CD14-positive monocyte (primary cell): ENCODE results near the gene MAPK14. TPM values are rescaled to one million over a fixed set of nuclear protein-coding genes. Genes with fewer than 3 reads are reported as not detected.
A peak's percentile ranks its signal among the peaks of the same experiment; 100 is the strongest.

Experiments used
- DNase-seq, 3 donors: peaks; one replicate each; pipeline ENCODE4 v3.0.0-alpha.2; 2011 to 2022
- H2AFZ ChIP-seq: 2 replicates; pipeline ENCODE4 v1.6.0; 2012; ENCODE audit warnings: mild to moderate bottlenecking, low read depth, low read length, inconsistent platforms; ENCODE audit not compliant: insufficient read depth, poor library complexity, severe bottlenecking
- H3K27ac ChIP-seq, 2 donors: 1 replicate in 1 of 2; 2 replicates in 1 of 2; pipeline ENCODE4 v1.5.1; 2012 to 2013; ENCODE audit warnings: low read length in 2 of 2, control low read depth in 1 of 2, inconsistent platforms in 1 of 2, low read depth in 1 of 2, mild to moderate bottlenecking in 1 of 2
- H3K27me3 ChIP-seq, 2 donors: one replicate each; pipeline versions ENCODE4 v1.6.0 to v1.6.1; 2011 to 2013; ENCODE audit warnings: low read length in 2 of 2; ENCODE audit not compliant: control insufficient read depth in 2 of 2, insufficient read depth in 2 of 2
- H3K36me3 ChIP-seq, 2 donors: replicated peaks in 1 of 2; 1 replicate in 1 of 2; 2 replicates in 1 of 2; pipeline versions ENCODE4 v1.5.1 to v1.6.1; 2012 to 2013; ENCODE audit warnings: low read length in 2 of 2, control low read depth in 1 of 2, inconsistent platforms in 1 of 2, mild to moderate bottlenecking in 1 of 2; ENCODE audit not compliant: insufficient read depth in 2 of 2, control insufficient read depth in 1 of 2
- H3K4me1 ChIP-seq, 2 donors: 1 replicate in 1 of 2; 2 replicates in 1 of 2; pipeline versions ENCODE4 v1.5.1 to v1.6.1; 2012 to 2013; ENCODE audit warnings: low read length in 2 of 2, control low read depth in 1 of 2, inconsistent platforms in 1 of 2, mild to moderate bottlenecking in 1 of 2, moderate library complexity in 1 of 2; ENCODE audit not compliant: insufficient read depth in 2 of 2, control insufficient read depth in 1 of 2
- H3K4me2 ChIP-seq: replicated peaks from 2 replicates; pipeline ENCODE3; 2012; ENCODE audit warnings: low read length, moderate library complexity, mild to moderate bottlenecking; ENCODE audit not compliant: poor library complexity, severe bottlenecking; ENCODE audit errors: extremely low read depth
- H3K4me3 ChIP-seq, 3 experiments: fragments of 200-600 bp in 1 of 3; sonication (generic) in 1 of 3; replicated peaks in 1 of 3; 1 replicate in 2 of 3; 2 replicates in 1 of 3; pipeline ENCODE4 v1.5.1; 2011 to 2013; ENCODE audit warnings: low read length in 3 of 3, mild to moderate bottlenecking in 3 of 3, control low read depth in 2 of 3, low read depth in 2 of 3, inconsistent platforms in 1 of 3, moderate library complexity in 1 of 3
- H3K79me2 ChIP-seq: 2 replicates; pipeline ENCODE4 v1.6.0; 2012; ENCODE audit warnings: mild to moderate bottlenecking, control low read depth, inconsistent platforms, low read length, moderate library complexity; ENCODE audit not compliant: insufficient read depth
- H3K9ac ChIP-seq: 2 replicates; pipeline ENCODE4 v1.6.0; 2017; ENCODE audit warnings: low read length, mild to moderate bottlenecking; ENCODE audit not compliant: insufficient read depth, poor library complexity, severe bottlenecking
- H3K9me3 ChIP-seq, 2 donors: replicated peaks in 1 of 2; 1 replicate in 1 of 2; 2 replicates in 1 of 2; pipeline versions ENCODE4 v1.5.1 to v1.6.1; 2012 to 2013; ENCODE audit warnings: low read length in 2 of 2, control low read depth in 1 of 2; ENCODE audit not compliant: control insufficient read depth in 1 of 2, insufficient read depth in 1 of 2
- H4K20me1 ChIP-seq: 2 replicates; pipeline ENCODE4 v1.6.0; 2012; ENCODE audit warnings: mild to moderate bottlenecking, low read length, control low read depth, moderate library complexity; ENCODE audit not compliant: insufficient read depth
- H3K27ac Mint-ChIP-seq, 7 donors: one replicate each; pipeline ENCODE4 v1.8.0; 2020; ENCODE audit warnings: mild to moderate bottlenecking in 7 of 7, mixed read lengths in 7 of 7, moderate library complexity in 6 of 7, inconsistent platforms in 2 of 7
- H3K27me3 Mint-ChIP-seq, 3 donors: one replicate each; pipeline ENCODE4 v1.8.0; 2021 to 2022; ENCODE audit warnings: low read depth in 3 of 3, mild to moderate bottlenecking in 3 of 3, mixed read lengths in 3 of 3, moderate library complexity in 3 of 3, inconsistent platforms in 1 of 3
- H3K36me3 Mint-ChIP-seq, 2 donors: one replicate each; pipeline ENCODE4 v1.8.0; 2020; ENCODE audit warnings: mixed read lengths in 2 of 2, inconsistent platforms in 1 of 2, mild to moderate bottlenecking in 1 of 2
- H3K4me1 Mint-ChIP-seq: one replicate; pipeline ENCODE4 v1.8.0; 2020; ENCODE audit warnings: mild to moderate bottlenecking, mixed read lengths
- H3K4me3 Mint-ChIP-seq, 2 donors: one replicate each; pipeline ENCODE4 v1.8.0; 2020; ENCODE audit warnings: mild to moderate bottlenecking in 2 of 2, mixed read lengths in 2 of 2, moderate library complexity in 1 of 2
- H3K9me3 Mint-ChIP-seq, 7 donors: one replicate each; pipeline ENCODE4 v1.8.0; 2020 to 2022; ENCODE audit warnings: mixed read lengths in 7 of 7, mild to moderate bottlenecking in 6 of 7, moderate library complexity in 6 of 7, inconsistent platforms in 2 of 7
- CTCF ChIP-seq: fragments of 200-600 bp; IDR thresholded peaks from one replicate; pipeline ENCODE4 v1.8.0; 2022; ENCODE audit warnings: antibody characterized with exemption, mild to moderate bottlenecking
- WGBS: methylation state at CpG from one replicate; pipeline ENCODE4 v1.1.5; 2013; ENCODE audit warnings: missing lambda C conversion rate; ENCODE audit not compliant: insufficient coverage; 5-methylcytosine and 5-hydroxymethylcytosine counted together
- intact Hi-C, 2 donors: fragments of 100-400 bp; cut with micrococcal nuclease; formaldehyde crosslinking; loops; one replicate each; pipeline versions ENCODE4 v1.15.0 to v1.15.1; 2023
- polyA plus RNA-seq, 3 donors: library from polyadenylated mRNA; depleted of rRNA in 1 of 3; unstranded in 2 of 3; stranded (reverse) in 1 of 3; fragments of 300-500 nt in 2 of 3; fragments of >200 nt in 1 of 3; fragmentation: Illumina TruSeq in 2 of 3; gene quantifications; 1 replicate in 2 of 3; 2 replicates in 1 of 3; pipeline ENCODE4 v1.2.3, GENCODE V29; 2012 to 2021

Gene MAPK14
- polyA plus RNA-seq, 3 donors = 56.6 to 96.6 (median 83.7) TPM

DNA sequence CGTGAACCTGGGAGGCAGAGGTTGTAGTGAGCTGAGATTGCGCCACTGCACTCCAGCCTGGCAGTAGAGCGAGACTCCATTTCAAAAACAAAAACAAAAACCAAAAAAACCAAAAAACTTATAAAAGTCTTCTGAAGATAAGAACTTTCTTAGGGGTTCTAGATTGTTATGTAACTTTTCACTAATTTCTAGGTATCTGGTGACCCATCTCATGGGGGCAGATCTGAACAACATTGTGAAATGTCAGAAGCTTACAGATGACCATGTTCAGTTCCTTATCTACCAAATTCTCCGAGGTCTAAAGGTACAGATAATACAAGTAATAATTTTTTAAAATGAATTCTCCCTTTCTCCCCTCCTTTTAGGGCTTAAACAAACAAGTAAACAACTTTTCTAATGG, 45.1 kb downstream of the MAPK14 start:
- peaks cover 0 to 1% (median 0%) of the 10 kb centered on the region in 3 donors for H3K27me3 Mint-ChIP-seq
- no peak overlapping the region for H3K4me3 ChIP-seq
- peaks cover 35 to 60% of the 10 kb centered on the region in 2 donors for H3K36me3 Mint-ChIP-seq
- H3K9me3 Mint-ChIP-seq = peaks cover 0 to 4% (median 0%) of the 10 kb centered on the region in 7 donors
- peaks cover 29% of the 10 kb centered on the region for H3K4me1 Mint-ChIP-seq
- H2AFZ ChIP-seq = no peak overlapping the region
- TF ChIP-seq CTCF = no peak
- DNase-seq = no peak
- H3K4me1 ChIP-seq = peaks cover 0 to 3% of the 10 kb centered on the region in 2 donors
- H3K9me3 ChIP-seq = no peaks in the 10 kb centered on the region
- H4K20me1 ChIP-seq = peaks cover 100% of the 10 kb centered on the region
- no peak overlapping the region for H3K4me3 Mint-ChIP-seq
- peak overlapping the region; percentile 10 to 88 (median 79) for H3K27ac Mint-ChIP-seq
- no peaks in the 10 kb centered on the region for H3K27me3 ChIP-seq
- WGBS = no CpG with 5 or more reads among the region's 4 CpGs
- intact Hi-C loops = no loop called here
- peaks cover 100% of the 10 kb centered on the region for H3K79me2 ChIP-seq
- H3K9ac ChIP-seq = no peak overlapping the region
- H3K4me2 ChIP-seq = no peak overlapping the region
- H3K36me3 ChIP-seq = peaks cover 30 to 65% of the 10 kb centered on the region in 2 donors
- H3K27ac ChIP-seq = peak overlapping the region in 1 of 2 donors; percentile 63

DNA sequence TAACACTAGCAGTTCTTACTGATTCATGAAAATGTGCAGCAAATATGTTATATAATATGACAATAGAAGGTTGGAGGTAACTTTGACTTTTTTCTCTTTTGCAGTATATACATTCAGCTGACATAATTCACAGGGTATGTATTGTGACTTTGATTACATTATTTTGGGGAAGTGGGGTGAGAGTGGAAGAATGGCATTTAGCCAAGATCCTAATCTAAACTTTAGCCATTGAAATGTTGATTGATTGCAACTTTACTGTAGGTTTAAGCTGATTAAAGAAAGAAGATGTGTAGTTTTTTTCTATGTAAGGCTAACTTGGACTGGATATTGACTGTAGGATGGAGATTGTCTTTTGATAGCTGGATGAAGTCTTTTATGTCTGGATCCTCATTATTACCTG, 46.0 kb downstream of the MAPK14 start:
- Mint-ChIP-seq H3K27ac (peak overlapping the region in 5 of 7 donors; percentile 4 to 64 (median 27)), H3K9me3 (no peaks in the 10 kb centered on the region), H3K36me3 (peaks cover 39 to 60% of the 10 kb centered on the region in 2 donors), H3K4me1 (peaks cover 23% of the 10 kb centered on the region), H3K4me3 (no peak overlapping the region), H3K27me3 (peaks cover 0 to 1% (median 0%) of the 10 kb centered on the region in 3 donors)
- Histone ChIP-seq H3K27ac (peak overlapping the region in 1 of 2 donors; percentile 52), H3K9me3 (no peaks in the 10 kb centered on the region), H3K27me3 (no peaks in the 10 kb centered on the region), H2AFZ (no peak overlapping the region), H4K20me1 (peaks cover 100% of the 10 kb centered on the region), H3K4me1 (peaks cover 0 to 3% of the 10 kb centered on the region in 2 donors), H3K9ac (no peak overlapping the region), H3K4me3 (no peak overlapping the region), H3K36me3 (peaks cover 39 to 72% of the 10 kb centered on the region in 2 donors), H3K4me2 (no peak overlapping the region), H3K79me2 (peaks cover 100% of the 10 kb centered on the region)
- no peak for DNase-seq
- intact Hi-C loops = no loop called here
- no peak for TF ChIP-seq CTCF
